ENCODE data around the gene FER1L5.
A peak's percentile ranks its signal among the peaks of the same experiment; 100 is the strongest.

Gene FER1L5

DNA sequence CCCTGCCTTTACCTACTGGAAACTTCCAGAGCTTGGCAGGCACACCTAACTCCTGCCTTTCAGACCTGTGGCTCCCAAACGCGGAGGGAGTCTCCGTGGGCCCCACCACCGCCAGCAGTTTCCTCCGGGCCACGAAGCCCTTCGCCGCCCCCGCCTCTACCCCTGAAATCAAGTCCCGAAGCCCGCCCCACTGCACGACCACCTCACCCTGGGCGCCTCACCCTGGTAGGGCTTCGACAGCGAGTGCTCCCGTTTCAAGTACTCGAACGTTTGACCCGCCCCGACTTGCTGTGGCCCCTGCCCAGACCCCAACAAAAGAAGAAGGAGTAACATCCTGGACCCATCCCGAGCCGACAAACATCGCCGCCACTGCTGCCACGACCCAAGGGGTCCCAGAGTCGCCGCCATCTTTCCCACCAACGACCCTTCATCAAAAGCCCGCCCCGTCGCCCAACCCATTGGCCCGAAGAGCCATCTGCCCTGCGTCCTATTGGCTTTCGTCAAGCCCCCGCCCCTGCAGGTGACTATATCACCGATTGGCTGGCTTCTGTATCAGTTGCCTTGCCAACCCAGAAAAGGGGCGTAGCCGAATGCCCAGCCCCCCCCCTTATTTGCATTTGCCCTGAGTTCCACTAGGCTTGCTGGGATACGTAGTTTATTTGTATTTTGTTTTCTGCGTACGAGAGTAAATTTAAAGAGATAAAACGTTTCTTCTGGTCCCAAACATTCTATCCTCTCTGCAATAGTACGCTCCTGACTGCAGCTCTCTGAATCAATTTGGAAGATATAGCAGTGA, 97.3 kb downstream of the FER1L5 start, which contains the start of gene LMAN2L:
LMAN2L (minus strand) TSS at position 432 of the 796 bp plus-strand sequence; CDS start at position 408, 24 bp downstream.
- DNase-seq (ENCODE audit: low read depth, low spot score) = peak; percentile 97

DNA sequence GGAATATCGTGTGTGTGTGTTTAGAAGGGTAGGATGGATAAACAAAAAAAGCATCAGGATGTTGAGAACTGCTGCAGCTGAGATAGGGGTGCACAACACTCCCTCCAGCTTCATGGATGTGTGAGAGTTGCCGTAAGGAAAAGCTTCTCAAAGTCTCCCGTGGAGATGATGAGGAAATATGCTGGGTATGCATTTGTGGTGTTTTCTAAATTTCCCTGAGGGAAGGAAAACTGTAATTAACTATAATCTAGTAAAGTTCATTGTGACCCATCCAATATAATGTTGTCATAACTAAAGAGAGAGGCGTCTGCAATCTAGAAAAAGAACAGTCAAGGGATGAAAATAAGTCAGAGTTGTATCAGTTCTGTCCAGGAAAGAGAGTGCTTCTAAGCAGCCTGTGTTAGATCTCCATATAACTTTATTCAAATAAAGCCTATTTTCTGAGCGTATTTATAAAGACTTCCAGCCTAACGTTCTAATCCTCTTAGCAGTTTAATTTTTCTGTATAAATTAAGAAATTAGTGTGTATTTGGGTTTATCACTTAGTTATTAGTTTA, 104.6 kb downstream of the FER1L5 start:
- no peak for DNase-seq (ENCODE audit: low read depth, low spot score)

DNA sequence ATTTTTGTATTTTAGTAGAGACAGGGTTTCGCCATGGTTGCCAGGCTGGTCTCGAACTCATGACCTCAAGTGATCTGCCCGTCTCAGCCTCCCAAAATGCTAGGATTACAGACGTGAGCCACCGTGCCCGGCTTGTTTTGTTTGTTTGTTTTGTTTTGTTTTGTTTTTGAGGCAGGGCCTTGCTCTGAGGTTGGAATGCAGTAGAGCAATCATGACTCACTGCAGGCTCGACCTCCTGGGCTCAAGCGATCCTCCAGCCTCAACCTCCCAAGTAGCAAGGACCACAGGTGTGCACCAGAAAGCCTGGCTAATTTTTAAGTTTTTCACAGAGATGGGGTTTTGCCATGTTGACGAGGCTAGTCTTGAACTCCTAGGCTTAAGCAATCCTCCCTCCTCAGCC, 109.2 kb downstream of the FER1L5 start:
- DNase-seq (ENCODE audit: low read depth, low spot score) = no peak

DNA sequence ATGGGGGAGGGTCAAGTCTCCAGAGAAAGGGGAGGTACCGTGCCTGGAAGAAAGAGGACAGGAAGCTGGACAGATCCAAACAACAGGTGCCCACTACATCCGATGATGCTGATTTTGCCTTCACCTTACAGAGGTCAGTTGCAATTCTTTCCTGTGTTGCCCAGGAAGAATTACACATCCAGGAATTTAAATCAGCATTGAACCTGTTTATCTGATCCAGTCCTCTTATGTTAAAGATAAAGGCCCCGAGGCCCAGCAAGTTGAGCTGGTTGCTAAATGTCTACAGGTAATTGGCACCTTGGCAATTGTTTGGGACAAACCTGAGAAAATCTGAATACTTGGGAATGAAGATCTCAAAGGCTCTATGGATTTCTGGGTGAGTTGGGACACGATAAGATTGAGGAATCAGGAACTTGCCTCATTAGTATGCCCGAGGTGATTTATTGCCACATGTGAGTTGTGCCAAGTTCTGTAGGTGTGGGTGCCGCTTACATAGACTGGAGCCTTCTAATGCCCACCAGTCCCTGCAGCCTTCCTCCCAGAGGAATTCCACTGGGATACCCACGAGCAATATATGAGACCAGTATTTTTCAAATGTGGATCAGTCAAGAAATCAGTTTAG, 111.2 kb downstream of the FER1L5 start:
- DNase-seq (ENCODE audit: low read depth, low spot score) = no peak

DNA sequence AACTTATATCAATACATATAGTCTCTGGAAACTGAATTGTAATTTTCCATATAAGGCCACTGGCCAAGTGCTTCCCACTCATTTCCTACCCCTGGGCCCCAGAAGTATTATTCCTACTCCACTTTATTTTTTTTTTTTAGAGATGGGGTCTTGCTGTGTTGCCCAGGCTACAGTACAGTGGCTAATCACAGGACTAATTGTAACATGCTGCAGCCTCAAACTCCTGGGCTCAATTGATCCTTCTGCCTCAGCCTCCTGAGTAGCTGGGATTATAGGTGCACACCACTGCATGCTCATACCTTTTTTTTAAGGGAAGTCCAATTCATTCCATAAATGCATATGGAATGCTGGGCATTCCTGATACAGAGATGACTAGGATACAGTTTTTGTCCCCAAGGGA, 111.8 kb downstream of the FER1L5 start:
- no peak for DNase-seq (ENCODE audit: low read depth, low spot score)
